Psoas muscle (tissue), 8 donors: ENCODE data around the gene ENOPH1. TPM values are rescaled to one million over a fixed set of nuclear protein-coding genes. Genes with fewer than 3 reads are reported as not detected.

Experiments
- ATAC-seq, 4 donors: fragments of 200-7000 bp; cut with Tn5 transposase; one replicate each; pipeline ENCODE4 v1.9.1; 2020; ENCODE audit warnings: moderate library complexity in 3 of 4, mild to moderate bottlenecking in 2 of 4
- DNase-seq, 2 donors: peaks; one replicate each; pipeline ENCODE4 v3.0.0-alpha.2; 2020
- H3K27ac ChIP-seq: fragments of 200-600 bp; one replicate; pipeline ENCODE4 v1.8.0; 2022
- H3K27me3 ChIP-seq, 3 donors: fragments of 200-600 bp in 1 of 3; one replicate each; pipeline versions ENCODE4 v1.6.1 to v1.8.0; 2013 to 2022; ENCODE audit warnings: low read length in 2 of 3, mild to moderate bottlenecking in 2 of 3, moderate library complexity in 1 of 3; ENCODE audit not compliant: insufficient read depth in 3 of 3
- H3K36me3 ChIP-seq, 2 donors: fragments of 200-600 bp in 1 of 2; one replicate each; pipeline versions ENCODE4 v1.6.1 to v1.8.0; 2013 to 2022; ENCODE audit warnings: low read depth in 1 of 2, mild to moderate bottlenecking in 1 of 2, moderate library complexity in 1 of 2; ENCODE audit not compliant: insufficient read depth in 1 of 2
- H3K4me1 ChIP-seq: fragments of 200-600 bp; one replicate; pipeline ENCODE4 v1.8.0; 2022
- H3K4me3 ChIP-seq: fragments of 200-600 bp; one replicate; pipeline ENCODE4 v1.8.0; 2022; ENCODE audit warnings: mild to moderate bottlenecking
- H3K9me3 ChIP-seq: fragments of 200-600 bp; one replicate; pipeline ENCODE4 v1.8.0; 2022
- WGBS, 3 donors: extraction: QIAGEN DNeasy Blood & Tissue Kit; methylation state at CpG; one replicate each; pipeline versions ENCODE4 v1.1.6 to v1.1.7; 2013; 5-methylcytosine and 5-hydroxymethylcytosine counted together
- intact Hi-C, 2 donors: fragments of 100-400 bp; cut with DNase I; formaldehyde crosslinking; loops; one replicate each; pipeline versions ENCODE4 v1.11.0 to v1.14.2; 2022
- polyA plus RNA-seq, 3 donors: library from polyadenylated mRNA; stranded (reverse); fragments of 200-250 nt; gene quantifications; one replicate each; pipeline ENCODE4 v1.2.3, GENCODE V29; 2013
- total RNA-seq, 4 donors: library from RNA; stranded (reverse); fragmentation: NEBNext Ultra II Directional in 2 of 4; extraction: Animal tissue kit (Norgen Biotek cat#: 25700) in 2 of 4; gene quantifications; one replicate each; pipeline versions ENCODE4 v1.2.1 to v1.2.4, GENCODE V29; 2021 to 2023
- TF ChIP-seq, protein P1 (sequence below): fragments of 200-600 bp; IDR thresholded peaks from one replicate; pipeline ENCODE4 v1.8.0; 2022; ENCODE audit warnings: antibody characterized with exemption
- donor health status: healthy with polysubstance abuse.
- donor health status: DM: no; HTN: no; CAD: no; lungs with moderate emphysema.
- donor health status: Bipolar disorder and iron deficiency.
- donor health status: healthy.
- donor health status: DM: yes; HTN: yes; CAD: no.
- donor health status: DM: no; HTN: no; CAD: no.
- donor health status: DM: no; HTN: no; CAD: no.
- donor health status: DM: yes; HTN: yes; CAD: no.

The ENOPH1 gene
- total and polyA plus RNA-seq, 7 donors = 9.1 to 27.7 (median 12.5) TPM

GRCh38 chr4:82433791-82434190, 3.4 kb downstream of the ENOPH1 start:
- intact Hi-C loops = loop anchor here (10.0 kb wide), 1 partner anchor 149 kb away; no protein-coding TSS in a partner anchor
- H3K4me3 ChIP-seq = no peak overlapping the region
- H3K27me3 ChIP-seq = no peaks in the 10 kb centered on the region
- 63 to 81% (median 79%) methylated on average over 2 of the region's 2 CpGs for WGBS, 3 donors
- DNase-seq (no peak), ATAC-seq (no peak)
- no peak overlapping the region for H3K27ac ChIP-seq
- H3K9me3 ChIP-seq = no peaks in the 10 kb centered on the region
- TF ChIP-seq, protein P1, sequence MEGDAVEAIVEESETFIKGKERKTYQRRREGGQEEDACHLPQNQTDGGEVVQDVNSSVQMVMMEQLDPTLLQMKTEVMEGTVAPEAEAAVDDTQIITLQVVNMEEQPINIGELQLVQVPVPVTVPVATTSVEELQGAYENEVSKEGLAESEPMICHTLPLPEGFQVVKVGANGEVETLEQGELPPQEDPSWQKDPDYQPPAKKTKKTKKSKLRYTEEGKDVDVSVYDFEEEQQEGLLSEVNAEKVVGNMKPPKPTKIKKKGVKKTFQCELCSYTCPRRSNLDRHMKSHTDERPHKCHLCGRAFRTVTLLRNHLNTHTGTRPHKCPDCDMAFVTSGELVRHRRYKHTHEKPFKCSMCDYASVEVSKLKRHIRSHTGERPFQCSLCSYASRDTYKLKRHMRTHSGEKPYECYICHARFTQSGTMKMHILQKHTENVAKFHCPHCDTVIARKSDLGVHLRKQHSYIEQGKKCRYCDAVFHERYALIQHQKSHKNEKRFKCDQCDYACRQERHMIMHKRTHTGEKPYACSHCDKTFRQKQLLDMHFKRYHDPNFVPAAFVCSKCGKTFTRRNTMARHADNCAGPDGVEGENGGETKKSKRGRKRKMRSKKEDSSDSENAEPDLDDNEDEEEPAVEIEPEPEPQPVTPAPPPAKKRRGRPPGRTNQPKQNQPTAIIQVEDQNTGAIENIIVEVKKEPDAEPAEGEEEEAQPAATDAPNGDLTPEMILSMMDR = no peak
- peaks cover 8% of the 10 kb centered on the region for H3K4me1 ChIP-seq
- no peaks in the 10 kb centered on the region for H3K36me3 ChIP-seq

DNA sequence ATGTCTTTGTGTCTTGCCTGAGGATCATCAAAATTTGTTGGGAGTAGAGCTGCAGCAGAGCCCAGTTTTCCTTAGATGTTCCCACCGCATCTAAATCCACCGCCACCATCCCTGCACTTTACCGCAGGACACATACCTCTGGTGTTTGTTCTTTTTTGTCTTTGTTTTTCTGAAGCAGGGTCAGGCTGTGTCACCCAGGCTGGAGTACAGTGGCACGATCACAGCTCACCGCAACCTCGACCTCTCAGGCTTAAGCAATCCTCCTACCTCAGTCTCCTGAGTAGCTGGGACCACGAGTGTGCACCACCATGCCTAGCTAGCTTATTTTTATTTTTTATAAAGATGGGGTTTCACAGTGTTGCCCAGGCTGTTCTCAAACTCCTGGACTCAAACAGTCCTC, 4.6 kb downstream of the ENOPH1 start:
- Histone ChIP-seq H3K4me3 (no peak overlapping the region), H3K36me3 (no peaks in the 10 kb centered on the region), H3K9me3 (no peaks in the 10 kb centered on the region), H3K27ac (no peak overlapping the region), H3K4me1 (peaks cover 8% of the 10 kb centered on the region), H3K27me3 (no peaks in the 10 kb centered on the region)
- intact Hi-C loops = loop anchor here (10.0 kb wide), 1 partner anchor 150 kb away; no protein-coding TSS in a partner anchor
- 95 to 97% (median 96%) methylated on average over 7 of the region's 7 CpGs for WGBS, 3 donors
- TF ChIP-seq, protein P1 = no peak
- no peak for DNase-seq
- no peak for ATAC-seq

- DNase-seq = no peak
- H3K36me3 ChIP-seq = no peaks in the 10 kb centered on the region
- intact Hi-C loops = loop anchor here (10.0 kb wide), 1 partner anchor 151 kb away; no protein-coding TSS in a partner anchor
- H3K27ac ChIP-seq = no peak overlapping the region
- TF ChIP-seq, protein P1 = no peak
- 97 to 99% (median 97%) methylated on average over 5 of the region's 5 CpGs for WGBS, 3 donors
- H3K9me3 ChIP-seq = no peaks in the 10 kb centered on the region
- no peak overlapping the region for H3K4me3 ChIP-seq
- peaks cover 5% of the 10 kb centered on the region for H3K4me1 ChIP-seq
- no peak for ATAC-seq
- H3K27me3 ChIP-seq = no peaks in the 10 kb centered on the region
These were observed 5.7 kb downstream of the ENOPH1 start for GRCh38 chr4:82436130-82436529.

GRCh38 chr4:82436780-82437179, 6.4 kb downstream of the ENOPH1 start:
- Histone ChIP-seq H3K27me3 (no peaks in the 10 kb centered on the region), H3K9me3 (no peaks in the 10 kb centered on the region), H3K4me1 (peaks cover 2% of the 10 kb centered on the region), H3K27ac (no peak overlapping the region), H3K4me3 (no peak overlapping the region), H3K36me3 (no peaks in the 10 kb centered on the region)
- 97 to 98% (median 97%) methylated on average over 4 of the region's 4 CpGs for WGBS, 3 donors
- ATAC-seq (no peak), DNase-seq (no peak)
- TF ChIP-seq, protein P1 = no peak
- intact Hi-C loops = loop anchor here (10.0 kb wide), 1 partner anchor 152 kb away; no protein-coding TSS in a partner anchor
